ENCODE data around the gene ATF7.

ATF7 gene

GRCh38 chr12:53499266-53500141 lies 126.7 kb downstream of the ATF7 start, which contains the start of gene MAP3K12:
MAP3K12 (minus strand) TSS chr12:53499458; CDS start chr12:53487391, 12,067 bp downstream.
- FAIRE-seq: no peak

- no peak for FAIRE-seq
Observed at GRCh38 chr12:53498235-53498630, 127.9 kb downstream of the ATF7 start.

GRCh38 chr12:53497461-53497860 lies 128.7 kb downstream of the ATF7 start:
- no peak for FAIRE-seq

GRCh38 chr12:53496752-53497032 lies 129.5 kb downstream of the ATF7 start:
- no peak for FAIRE-seq

GRCh38 chr12:53495903-53496751 lies 130.1 kb downstream of the ATF7 start:
- peak; percentile 91 for FAIRE-seq

- no peak for FAIRE-seq
Observed at GRCh38 chr12:53493610-53494391, 132.4 kb downstream of the ATF7 start.

- peak; percentile 23 for FAIRE-seq
Observed at GRCh38 chr12:53492830-53493609, 133.2 kb downstream of the ATF7 start.

- no peak for FAIRE-seq
Observed at GRCh38 chr12:53492188-53492587, 134.0 kb downstream of the ATF7 start.

- FAIRE-seq: no peak
Observed at GRCh38 chr12:53489242-53489864, 136.8 kb downstream of the ATF7 start.

GRCh38 chr12:53486736-53487487 lies 139.3 kb downstream of the ATF7 start:
- FAIRE-seq: no peak

GRCh38 chr12:53485955-53486735 lies 140.0 kb downstream of the ATF7 start:
- FAIRE-seq: no peak

GRCh38 chr12:53484686-53485575 lies 141.3 kb downstream of the ATF7 start:
- FAIRE-seq: peak; percentile 6

- no peak for FAIRE-seq
Observed at GRCh38 chr12:53483979-53484377, 142.2 kb downstream of the ATF7 start.

GRCh38 chr12:53483225-53483978 lies 142.8 kb downstream of the ATF7 start:
- no peak for FAIRE-seq

- no peak for FAIRE-seq
Observed at GRCh38 chr12:53482626-53483168, 143.5 kb downstream of the ATF7 start.

- peak; percentile 50 for FAIRE-seq
Observed at GRCh38 chr12:53481939-53482586, 144.1 kb downstream of the ATF7 start.

GRCh38 chr12:53481458-53481857 lies 144.7 kb downstream of the ATF7 start:
- peak; percentile 61 for FAIRE-seq

Measured in G401.6 (cell line).